Fibroblast of lung (primary cell): ENCODE data around the gene ESPN.

Experiments used
- EZH2 ChIP-seq: IDR thresholded peaks from 2 replicates; pipeline ENCODE4 v1.5.1; 2012; ENCODE audit warnings: low read length, control low read depth, mild to moderate bottlenecking; ENCODE audit errors: missing control alignments
- TF ChIP-seq, protein P1 (sequence below), 2 donors: IDR thresholded peaks in 1 of 2; conservative IDR thresholded peaks in 1 of 2; 1 replicate in 1 of 2; 2 replicates in 1 of 2; pipeline ENCODE4 v1.5.1; 2011 to 2012; ENCODE audit warnings: low read length in 2 of 2, control low read depth in 1 of 2, inconsistent platforms in 1 of 2, low read depth in 1 of 2, mild to moderate bottlenecking in 1 of 2

DNA sequence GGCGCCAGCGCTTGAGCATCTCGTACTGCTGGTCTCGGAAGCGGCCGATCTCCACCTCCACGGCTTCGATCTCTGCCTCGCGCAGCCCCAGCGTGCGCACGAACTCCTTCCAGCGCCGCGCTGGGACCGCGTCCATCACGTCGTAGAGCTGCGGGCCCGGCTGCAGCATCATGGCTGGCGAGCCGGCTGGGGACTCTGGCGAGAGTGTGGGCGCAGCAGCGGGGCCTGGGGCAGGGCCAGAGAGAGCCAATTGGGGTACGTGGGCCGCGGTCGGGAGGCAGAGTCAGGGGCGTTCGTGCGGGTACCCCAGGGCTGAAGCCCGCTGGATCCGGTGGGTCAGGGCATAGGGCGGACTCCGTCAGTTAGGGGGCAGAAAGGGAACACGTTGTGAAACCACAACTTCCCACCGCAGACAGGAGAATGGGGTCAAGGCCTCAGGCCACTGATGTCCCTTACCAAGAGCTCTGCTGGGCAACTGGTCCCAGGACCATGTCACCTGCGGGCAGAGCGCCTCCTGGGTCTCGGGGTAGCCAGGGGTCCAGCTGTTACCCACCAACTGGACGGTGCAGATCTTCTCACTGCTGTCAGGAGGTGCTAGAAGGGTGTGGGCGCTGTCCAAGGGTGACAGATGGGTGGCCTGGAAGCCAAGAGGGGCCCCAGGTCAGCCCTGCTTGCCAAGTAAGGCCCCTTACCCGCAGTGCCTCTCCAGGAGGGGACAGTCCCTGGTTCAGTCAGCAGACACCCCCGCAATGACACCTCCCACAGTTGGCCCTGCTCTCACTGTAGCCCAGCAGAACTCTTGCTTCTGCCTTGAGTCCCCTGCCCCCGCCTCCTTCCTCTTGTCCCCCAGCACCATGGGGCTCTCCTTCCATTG lies 37.2 kb downstream of the ESPN start:
- TF ChIP-seq EZH2 = no peak
- TF ChIP-seq, protein P1, sequence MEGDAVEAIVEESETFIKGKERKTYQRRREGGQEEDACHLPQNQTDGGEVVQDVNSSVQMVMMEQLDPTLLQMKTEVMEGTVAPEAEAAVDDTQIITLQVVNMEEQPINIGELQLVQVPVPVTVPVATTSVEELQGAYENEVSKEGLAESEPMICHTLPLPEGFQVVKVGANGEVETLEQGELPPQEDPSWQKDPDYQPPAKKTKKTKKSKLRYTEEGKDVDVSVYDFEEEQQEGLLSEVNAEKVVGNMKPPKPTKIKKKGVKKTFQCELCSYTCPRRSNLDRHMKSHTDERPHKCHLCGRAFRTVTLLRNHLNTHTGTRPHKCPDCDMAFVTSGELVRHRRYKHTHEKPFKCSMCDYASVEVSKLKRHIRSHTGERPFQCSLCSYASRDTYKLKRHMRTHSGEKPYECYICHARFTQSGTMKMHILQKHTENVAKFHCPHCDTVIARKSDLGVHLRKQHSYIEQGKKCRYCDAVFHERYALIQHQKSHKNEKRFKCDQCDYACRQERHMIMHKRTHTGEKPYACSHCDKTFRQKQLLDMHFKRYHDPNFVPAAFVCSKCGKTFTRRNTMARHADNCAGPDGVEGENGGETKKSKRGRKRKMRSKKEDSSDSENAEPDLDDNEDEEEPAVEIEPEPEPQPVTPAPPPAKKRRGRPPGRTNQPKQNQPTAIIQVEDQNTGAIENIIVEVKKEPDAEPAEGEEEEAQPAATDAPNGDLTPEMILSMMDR (conservative IDR thresholded peaks at IDR 0.05 in 1 of 2, IDR thresholded peaks at IDR 0.05 in 1 of 2; ENCODE audit: low read depth in 1 of 2, low read length in 2 of 2) = no peak
